HG02870 (cell line): ENCODE data around the gene BNC2.

Experiments
- ATAC-seq: cut with Tn5 transposase; IDR thresholded peaks from one replicate; pipeline ENCODE4 v1.9.1; 2021; ENCODE audit warnings: mild to moderate bottlenecking, moderate library complexity; ENCODE audit not compliant: unreplicated experiment

Gene BNC2

GRCh38 chr9:16871336-16872151 is 1.1 kb upstream of the BNC2 start:
- no peak for ATAC-seq

GRCh38 chr9:16869882-16870595 is 431 bp downstream of the BNC2 start:
- no peak for ATAC-seq

- ATAC-seq: no peak
Observed at GRCh38 chr9:16869131-16869881, 1.2 kb downstream of the BNC2 start.

- ATAC-seq: no peak
Observed at GRCh38 chr9:16868701-16869100, 1.8 kb downstream of the BNC2 start.

GRCh38 chr9:16867576-16868311 is 2.7 kb downstream of the BNC2 start:
- ATAC-seq: no peak

GRCh38 chr9:16866587-16866986 is 3.9 kb downstream of the BNC2 start:
- no peak for ATAC-seq

- no peak for ATAC-seq
Observed at GRCh38 chr9:16864649-16865434, 5.6 kb downstream of the BNC2 start.

GRCh38 chr9:16848179-16848578 is 22.3 kb downstream of the BNC2 start:
- no peak for ATAC-seq

- ATAC-seq: no peak
Observed at GRCh38 chr9:16846986-16847385, 23.5 kb downstream of the BNC2 start.

GRCh38 chr9:16846367-16846766 is 24.1 kb downstream of the BNC2 start:
- ATAC-seq: no peak

GRCh38 chr9:16834817-16835216 is 35.7 kb downstream of the BNC2 start:
- no peak for ATAC-seq

- ATAC-seq: no peak
Observed at GRCh38 chr9:16833296-16833835, 37.1 kb downstream of the BNC2 start.

- no peak for ATAC-seq
Observed at GRCh38 chr9:16832101-16832500, 38.4 kb downstream of the BNC2 start.

- no peak for ATAC-seq
Observed at GRCh38 chr9:16830806-16831205, 39.7 kb downstream of the BNC2 start.

- no peak for ATAC-seq
Observed at GRCh38 chr9:16828340-16829281, 41.9 kb downstream of the BNC2 start.

- no peak for ATAC-seq
Observed at GRCh38 chr9:16825971-16826625, 44.4 kb downstream of the BNC2 start.

- no peak for ATAC-seq
Observed at GRCh38 chr9:16825331-16825725, 45.1 kb downstream of the BNC2 start.
